Hematopoietic multipotent progenitor cell treated with erythropoietin and hydrocortisone succinate and interleukin-3 and kit ligand, for 4 days (in vitro differentiated cells): ENCODE results near the gene PKIB.
A peak's percentile ranks its signal among the peaks of the same experiment; 100 is the strongest.
"Not testable (repeated sequence)": the region's sequence is repeated elsewhere in the genome, so short reads cannot be mapped to it uniquely, and the experiment has no call there.

ENCODE experiments used
- DNase-seq: peaks from one replicate; pipeline ENCODE4 v3.0.0-alpha.2; 2015

The PKIB gene

GRCh38 chr6:122609881-122610689 lies at the start of gene PKIB:
TSS of gene PKIB (plus strand) at chr6:122610405. CDS start at chr6:122717795, 107,390 bp downstream.
- peak; percentile 84 for DNase-seq

GRCh38 chr6:122563364-122564052 lies 46.7 kb upstream of the PKIB start:
- DNase-seq: no peak

- no peak for DNase-seq
These were observed 46.0 kb upstream of the PKIB start for GRCh38 chr6:122564230-122564629.

GRCh38 chr6:122565708-122566107 lies 44.5 kb upstream of the PKIB start:
- no peak for DNase-seq

- no peak for DNase-seq
These were observed 43.2 kb upstream of the PKIB start for GRCh38 chr6:122567034-122567433.

GRCh38 chr6:122568350-122568749 lies 41.9 kb upstream of the PKIB start:
- no peak for DNase-seq

GRCh38 chr6:122568797-122569221 lies 41.4 kb upstream of the PKIB start:
- DNase-seq: peak; percentile 1

GRCh38 chr6:122569230-122569771 lies 40.9 kb upstream of the PKIB start:
- DNase-seq: no peak

GRCh38 chr6:122571888-122572287 lies 38.3 kb upstream of the PKIB start:
- DNase-seq: no peak

- DNase-seq: no peak
These were observed 33.3 kb upstream of the PKIB start for GRCh38 chr6:122576888-122577287.

- no peak for DNase-seq
These were observed 31.2 kb upstream of the PKIB start for GRCh38 chr6:122578961-122579360.

GRCh38 chr6:122580737-122581136 lies 29.5 kb upstream of the PKIB start:
- DNase-seq: peak; percentile 2

GRCh38 chr6:122589115-122589514 lies 21.1 kb upstream of the PKIB start:
- DNase-seq: no peak

GRCh38 chr6:122598295-122598694 lies 11.9 kb upstream of the PKIB start:
- DNase-seq: not testable (repeated sequence)

GRCh38 chr6:122604676-122605075 lies 5.5 kb upstream of the PKIB start:
- no peak for DNase-seq

- peak; percentile 46 for DNase-seq
These were observed 668 bp downstream of the PKIB start for GRCh38 chr6:122610690-122611455.

GRCh38 chr6:122612838-122613237 lies 2.6 kb downstream of the PKIB start:
- peak; percentile 7 for DNase-seq

GRCh38 chr6:122614303-122614702 lies 4.1 kb downstream of the PKIB start:
- no peak for DNase-seq

GRCh38 chr6:122615409-122615808 lies 5.2 kb downstream of the PKIB start:
- DNase-seq: no peak

GRCh38 chr6:122616877-122617276 lies 6.7 kb downstream of the PKIB start:
- DNase-seq: no peak

GRCh38 chr6:122619309-122619708 lies 9.1 kb downstream of the PKIB start:
- DNase-seq: no peak

- DNase-seq: no peak
These were observed 10.2 kb downstream of the PKIB start for GRCh38 chr6:122620428-122620827.

- DNase-seq: no peak
These were observed 10.7 kb downstream of the PKIB start for GRCh38 chr6:122620902-122621301.
